GM12872 (cell line): ENCODE results near the gene CHN2.

Source experiments
- CTCF ChIP-seq: IDR thresholded peaks from 3 replicates; pipeline ENCODE4 v1.5.1; 2011; ENCODE audit warnings: low read depth, mild to moderate bottlenecking, low read length, moderate library complexity; ENCODE audit not compliant: insufficient read depth

Gene CHN2

GRCh38 chr7:29262191-29262917 is 67.8 kb downstream of the CHN2 start:
- TF ChIP-seq CTCF: no peak

DNA sequence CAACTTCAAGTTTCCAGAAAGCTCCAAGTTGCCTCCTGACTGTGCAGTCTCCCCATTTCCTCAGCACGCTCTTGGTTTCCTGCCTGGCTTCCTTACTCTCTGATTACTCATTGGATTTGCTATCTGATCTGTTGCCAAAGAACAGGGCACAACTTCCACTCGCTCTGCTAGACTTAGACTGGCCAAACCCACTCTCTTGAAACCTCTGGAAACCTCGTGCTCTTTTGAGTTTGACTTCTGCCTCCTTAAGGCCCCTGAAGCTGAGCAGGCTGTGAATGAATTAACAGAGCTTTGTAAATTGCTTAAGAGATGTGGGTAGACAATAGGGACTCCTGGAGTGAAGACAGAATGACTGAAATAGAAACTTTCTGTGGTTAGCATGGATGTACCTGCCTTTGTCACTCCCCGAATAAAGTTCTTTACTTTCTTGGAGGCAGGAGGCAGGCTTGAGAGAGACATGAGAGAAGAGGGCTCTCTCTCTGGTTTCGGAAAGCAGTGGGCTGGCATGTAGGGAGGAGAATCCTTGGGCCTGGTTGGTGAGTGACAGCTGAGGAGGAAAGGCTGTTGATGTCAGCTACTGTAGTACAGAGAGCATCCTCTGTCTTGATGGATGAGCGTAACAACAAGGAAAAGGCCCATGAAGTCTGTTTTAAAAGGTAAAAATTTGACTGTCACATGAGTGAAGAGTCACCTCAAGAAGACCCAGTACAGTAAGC is 70.8 kb downstream of the CHN2 start:
- no peak for TF ChIP-seq CTCF

DNA sequence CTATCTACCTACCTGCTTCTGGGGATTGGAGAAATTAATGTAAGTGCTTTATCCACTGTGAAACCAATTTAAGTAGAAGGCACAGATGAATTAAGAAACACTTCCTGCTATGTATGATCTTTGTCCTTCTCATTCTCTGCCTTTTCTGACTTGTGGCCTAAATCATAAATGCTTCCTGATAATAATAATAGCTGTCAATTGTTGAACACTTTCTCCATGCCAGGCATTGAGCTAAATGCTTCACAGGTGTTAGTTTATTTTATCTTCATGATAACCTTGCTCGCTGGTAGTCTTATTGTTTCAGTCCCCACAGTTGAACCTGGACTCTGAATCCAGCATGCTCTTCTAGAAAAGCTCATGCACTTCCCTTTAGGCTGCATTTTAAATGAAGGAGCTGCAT is 75.4 kb downstream of the CHN2 start:
- no peak for TF ChIP-seq CTCF

- TF ChIP-seq CTCF: no peak
Measured at GRCh38 chr7:29270594-29271318, 76.2 kb downstream of the CHN2 start.

DNA sequence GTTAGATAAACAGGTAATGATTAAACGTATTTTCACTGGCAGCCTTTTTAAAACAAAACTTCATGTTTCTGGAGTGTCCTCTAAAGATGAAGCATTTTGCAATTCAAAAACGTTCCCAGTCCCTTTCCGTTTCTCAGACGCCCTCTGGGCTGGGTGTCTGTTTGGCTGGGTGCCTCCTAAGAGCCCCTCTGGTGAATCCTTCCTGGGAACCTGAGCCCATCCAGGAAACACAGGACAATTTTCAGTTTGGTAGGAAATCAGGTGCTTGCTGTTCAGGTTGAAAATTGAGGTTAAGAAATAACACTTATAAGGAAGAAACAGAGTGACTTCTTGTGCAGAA is 76.7 kb downstream of the CHN2 start:
- no peak for TF ChIP-seq CTCF

- no peak for TF ChIP-seq CTCF
Measured at GRCh38 chr7:29272057-29272456, 77.5 kb downstream of the CHN2 start.

GRCh38 chr7:29274146-29275017 is 79.8 kb downstream of the CHN2 start:
- no peak for TF ChIP-seq CTCF
